DND-41 (cell line): ENCODE data around the gene CLEC19A.

Experiments
- EZH2 ChIP-seq: IDR thresholded peaks from 3 replicates; pipeline ENCODE4 v1.6.1; 2012; ENCODE audit warnings: borderline replicate concordance, low read depth, mild to moderate bottlenecking, moderate library complexity, low read length, inconsistent platforms; ENCODE audit not compliant: severe bottlenecking
- TF ChIP-seq, protein P1 (sequence below): IDR thresholded peaks from 2 replicates; pipeline ENCODE4 v1.5.1; 2012; ENCODE audit warnings: borderline replicate concordance, low read length, moderate library complexity, mild to moderate bottlenecking; ENCODE audit not compliant: poor library complexity, severe bottlenecking; ENCODE audit errors: extremely low read depth

DNA sequence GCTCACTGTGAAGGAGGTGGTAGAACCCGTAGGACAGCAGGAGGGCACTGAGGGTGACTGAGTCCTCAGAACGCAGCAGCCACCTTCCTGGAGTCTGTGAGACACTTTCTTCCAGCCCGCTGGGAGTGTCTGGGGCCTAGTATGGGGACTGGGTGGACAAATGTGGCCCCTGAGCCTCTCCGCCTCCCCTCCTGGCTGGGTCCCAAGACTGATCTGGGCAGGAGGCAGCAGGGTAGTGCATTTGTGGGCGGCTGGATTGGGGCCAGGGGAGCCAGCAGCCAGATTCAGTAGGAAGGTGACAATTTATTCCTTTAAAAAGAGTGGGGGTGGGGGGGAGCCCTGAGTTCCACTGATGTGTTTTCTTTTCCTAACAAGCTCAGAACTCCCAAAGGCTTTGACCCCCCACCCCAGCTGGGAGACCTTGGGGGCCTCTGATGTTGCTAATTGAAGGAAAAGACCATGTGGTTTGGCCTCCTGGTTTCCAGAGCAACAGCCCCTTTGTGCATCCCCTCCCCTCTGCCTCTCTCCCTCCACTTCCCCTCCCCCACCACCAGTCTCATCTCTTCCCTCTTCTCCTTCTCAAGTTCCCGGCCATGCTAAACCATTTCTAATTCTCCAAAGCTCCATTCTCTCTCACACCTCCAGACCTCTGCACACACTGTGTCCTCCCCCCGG, 4.4 kb downstream of the CLEC19A start:
- TF ChIP-seq, protein P1, sequence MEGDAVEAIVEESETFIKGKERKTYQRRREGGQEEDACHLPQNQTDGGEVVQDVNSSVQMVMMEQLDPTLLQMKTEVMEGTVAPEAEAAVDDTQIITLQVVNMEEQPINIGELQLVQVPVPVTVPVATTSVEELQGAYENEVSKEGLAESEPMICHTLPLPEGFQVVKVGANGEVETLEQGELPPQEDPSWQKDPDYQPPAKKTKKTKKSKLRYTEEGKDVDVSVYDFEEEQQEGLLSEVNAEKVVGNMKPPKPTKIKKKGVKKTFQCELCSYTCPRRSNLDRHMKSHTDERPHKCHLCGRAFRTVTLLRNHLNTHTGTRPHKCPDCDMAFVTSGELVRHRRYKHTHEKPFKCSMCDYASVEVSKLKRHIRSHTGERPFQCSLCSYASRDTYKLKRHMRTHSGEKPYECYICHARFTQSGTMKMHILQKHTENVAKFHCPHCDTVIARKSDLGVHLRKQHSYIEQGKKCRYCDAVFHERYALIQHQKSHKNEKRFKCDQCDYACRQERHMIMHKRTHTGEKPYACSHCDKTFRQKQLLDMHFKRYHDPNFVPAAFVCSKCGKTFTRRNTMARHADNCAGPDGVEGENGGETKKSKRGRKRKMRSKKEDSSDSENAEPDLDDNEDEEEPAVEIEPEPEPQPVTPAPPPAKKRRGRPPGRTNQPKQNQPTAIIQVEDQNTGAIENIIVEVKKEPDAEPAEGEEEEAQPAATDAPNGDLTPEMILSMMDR = no peak
- no peak for TF ChIP-seq EZH2
